SK-N-MC (cell line): ENCODE results near the gene ZNF358.

Experiments used
- DNase-seq: peaks from one replicate; pipeline ENCODE4 v3.0.0-alpha.2; 2011; ENCODE audit warnings: low read depth, low spot score
- H3K27ac ChIP-seq: fragments of 200-600 bp; sonication (generic); 2 replicates; pipeline ENCODE4 v1.5.1; 2016; ENCODE audit warnings: mixed run types
- H3K36me3 ChIP-seq: fragments of 200-600 bp; sonication (generic); 2 replicates; pipeline ENCODE4 v1.6.1; 2017; ENCODE audit warnings: antibody characterized with exemption, low read length, mixed read lengths; ENCODE audit not compliant: insufficient read depth
- H3K4me3 ChIP-seq: fragments of 200-600 bp; sonication (generic); 2 replicates; pipeline ENCODE4 v1.5.1; 2016
- H3K9ac ChIP-seq: fragments of 200-600 bp; sonication (generic); 2 replicates; pipeline ENCODE4 v1.8.0; 2017; ENCODE audit warnings: mixed run types, mixed read lengths; ENCODE audit not compliant: insufficient read length
- H3K9me3 ChIP-seq: fragments of 200-600 bp; sonication (generic); 2 replicates; pipeline ENCODE4 v1.6.1; 2017; ENCODE audit warnings: low read depth, mild to moderate bottlenecking, antibody characterized with exemption, low read length, moderate library complexity, mixed read lengths
- EZH2 ChIP-seq: fragments of 200-600 bp; sonication (generic); IDR thresholded peaks from one replicate; pipeline ENCODE4 v1.6.1; 2017; ENCODE audit warnings: antibody characterized with exemption
- FOXP2 ChIP-seq: optimal IDR thresholded peaks from 2 replicates; pipeline ENCODE3; 2011; ENCODE audit warnings: mild to moderate bottlenecking, moderate library complexity; ENCODE audit not compliant: insufficient read depth; ENCODE audit errors: extremely low read length, control extremely low read depth
- POLR2AphosphoS5 ChIP-seq: IDR thresholded peaks from 2 replicates; pipeline ENCODE4 v1.6.1; 2012; ENCODE audit warnings: mild to moderate bottlenecking, low read depth, low read length, borderline replicate concordance

Gene ZNF358

DNA sequence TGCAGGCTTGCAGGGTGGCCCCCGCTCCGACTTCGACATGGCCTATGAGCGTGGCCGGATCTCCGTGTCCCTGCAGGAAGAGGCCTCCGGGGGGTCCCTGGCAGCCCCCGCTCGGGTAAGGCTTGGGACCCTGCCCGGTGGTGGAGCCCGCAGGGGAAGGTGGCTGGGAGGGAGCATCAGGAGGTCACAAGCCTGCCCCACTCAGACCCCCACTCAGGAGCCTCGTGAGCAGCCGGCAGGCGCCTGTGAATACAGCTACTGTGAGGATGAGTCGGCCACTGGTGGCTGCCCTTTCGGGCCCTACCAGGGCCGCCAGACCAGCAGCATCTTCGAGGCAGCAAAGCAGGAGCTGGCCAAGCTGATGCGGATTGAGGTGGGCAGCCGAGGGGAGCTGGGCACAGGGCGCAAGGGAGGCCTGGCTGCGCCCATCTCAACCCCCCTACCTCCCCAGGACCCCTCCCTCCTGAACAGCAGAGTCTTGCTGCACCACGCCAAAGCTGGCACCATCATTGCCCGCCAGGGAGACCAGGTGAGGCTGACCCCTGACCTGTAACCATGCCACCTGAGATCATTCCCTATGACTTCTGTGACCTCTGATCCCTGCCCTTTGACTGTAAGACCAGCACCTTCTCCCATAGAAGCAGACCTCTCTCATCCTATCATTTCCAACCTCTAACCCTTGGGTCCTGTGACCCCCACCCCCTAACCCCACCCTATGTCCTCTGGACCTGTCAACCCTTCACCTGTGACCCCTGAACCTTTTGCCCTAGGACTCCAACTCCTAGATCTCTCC is 26.8 kb downstream of the ZNF358 start:
- Histone ChIP-seq H3K9ac (no peak overlapping the region), H3K9me3 (no peaks in the 10 kb centered on the region), H3K4me3 (no peak overlapping the region), H3K36me3 (no peaks in the 10 kb centered on the region), H3K27ac (no peak overlapping the region)
- TF ChIP-seq EZH2 (no peak), POLR2AphosphoS5 (no peak), FOXP2 (no peak)
- no peak for DNase-seq

DNA sequence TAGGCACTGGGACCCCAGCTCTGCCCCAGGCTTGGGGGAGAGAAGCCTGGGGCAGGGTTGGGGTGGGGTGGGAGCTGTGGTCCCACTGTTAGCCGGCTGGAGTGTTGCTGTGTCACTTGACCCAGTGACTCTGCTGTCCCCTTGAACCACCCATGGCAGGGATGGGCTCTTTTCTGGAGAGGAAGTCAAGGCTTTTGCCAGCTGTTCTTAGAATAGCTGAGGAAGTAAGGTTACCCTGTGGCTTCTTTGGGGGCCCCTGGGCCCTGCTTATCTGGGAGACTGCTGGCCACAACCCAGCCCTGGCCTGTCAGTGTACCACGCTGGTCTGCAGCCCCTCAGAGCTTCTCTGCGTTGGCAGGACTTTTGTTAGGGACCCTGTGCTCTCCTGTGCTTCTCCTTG is 28.7 kb downstream of the ZNF358 start:
- Histone ChIP-seq H3K27ac (no peak overlapping the region), H3K9ac (no peak overlapping the region), H3K36me3 (no peaks in the 10 kb centered on the region), H3K4me3 (no peak overlapping the region), H3K9me3 (no peaks in the 10 kb centered on the region)
- TF ChIP-seq FOXP2 (no peak), EZH2 (no peak), POLR2AphosphoS5 (no peak)
- DNase-seq, result no peak

GRCh38 chr19:7545300-7545699 is 29.4 kb downstream of the ZNF358 start:
- TF ChIP-seq POLR2AphosphoS5 (no peak), EZH2 (no peak), FOXP2 (no peak)

GRCh38 chr19:7545904-7546303 is 30.0 kb downstream of the ZNF358 start:
- TF ChIP-seq FOXP2 (no peak), EZH2 (no peak), POLR2AphosphoS5 (no peak)
- H3K27ac ChIP-seq, result no peak overlapping the region
- H3K36me3 ChIP-seq, result no peaks in the 10 kb centered on the region
- no peaks in the 10 kb centered on the region for H3K9me3 ChIP-seq
- H3K4me3 ChIP-seq, result no peak overlapping the region
- no peak for DNase-seq
- no peak overlapping the region for H3K9ac ChIP-seq

More at GRCh38 chr19:7545300-7545699, 29.4 kb downstream of the ZNF358 start:
- H3K9me3 ChIP-seq, result no peaks in the 10 kb centered on the region
- H3K36me3 ChIP-seq, result no peaks in the 10 kb centered on the region
- no peak overlapping the region for H3K27ac ChIP-seq
- H3K4me3 ChIP-seq, result no peak overlapping the region
- H3K9ac ChIP-seq, result no peak overlapping the region
- DNase-seq, result no peak

DNA sequence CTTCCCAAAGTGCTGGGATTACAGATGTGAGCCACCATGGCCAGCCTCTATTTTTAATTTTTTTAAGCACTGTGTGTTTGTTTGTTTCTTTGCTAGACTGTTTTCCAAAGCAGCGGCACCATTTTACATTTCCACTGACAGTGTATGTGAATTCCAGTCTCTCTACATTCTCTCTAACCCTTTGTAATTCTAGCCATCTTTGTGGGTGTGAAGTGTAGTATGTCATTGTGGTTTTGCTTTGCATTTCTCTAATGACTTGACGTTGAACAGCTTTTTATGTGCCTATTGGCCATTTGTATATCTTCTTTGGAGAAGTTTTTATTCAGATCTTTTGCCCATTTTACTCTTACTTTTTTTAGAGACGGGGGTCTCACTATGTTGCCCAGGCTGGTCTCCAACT is 31.3 kb downstream of the ZNF358 start:
- Histone ChIP-seq H3K27ac (no peak overlapping the region), H3K4me3 (no peak overlapping the region), H3K9ac (no peak overlapping the region), H3K9me3 (no peaks in the 10 kb centered on the region), H3K36me3 (no peaks in the 10 kb centered on the region)
- no peak for DNase-seq
- no peak for TF ChIP-seq FOXP2
- no peak for TF ChIP-seq EZH2
- TF ChIP-seq POLR2AphosphoS5, result no peak

DNA sequence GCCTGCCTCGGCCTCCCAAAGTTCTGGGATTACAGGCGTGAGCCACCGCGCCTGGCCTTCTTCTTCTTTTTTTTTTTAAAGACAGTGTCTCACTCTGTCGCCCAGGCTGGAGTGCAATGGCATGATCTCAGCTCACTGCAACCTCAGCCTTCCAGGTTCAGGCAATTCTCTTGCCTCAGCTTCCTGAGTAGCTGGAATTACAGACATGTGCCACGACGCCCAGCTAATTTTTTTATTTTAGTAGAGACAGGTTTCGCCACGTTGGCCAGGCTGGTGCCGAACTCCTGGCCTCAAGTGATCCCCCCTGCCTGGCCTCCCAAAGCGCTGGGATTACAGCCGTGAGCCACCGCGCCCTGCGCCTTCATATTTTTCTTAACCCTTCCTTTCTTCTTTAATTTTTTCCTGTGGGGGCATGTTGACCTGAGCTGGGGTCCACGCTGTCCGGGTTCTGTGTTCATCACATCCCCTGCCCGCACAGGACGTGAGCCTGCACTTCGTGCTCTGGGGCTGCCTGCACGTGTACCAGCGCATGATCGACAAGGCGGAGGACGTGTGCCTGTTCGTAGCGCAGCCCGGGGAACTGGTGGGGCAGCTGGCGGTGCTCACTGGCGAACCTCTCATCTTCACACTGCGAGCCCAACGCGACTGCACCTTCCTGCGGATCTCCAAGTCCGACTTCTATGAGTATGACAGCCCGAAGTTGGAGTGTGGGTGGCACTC is 33.7 kb downstream of the ZNF358 start:
- no peaks in the 10 kb centered on the region for H3K9me3 ChIP-seq
- DNase-seq, result no peak
- no peak overlapping the region for H3K4me3 ChIP-seq
- no peak overlapping the region for H3K27ac ChIP-seq
- no peaks in the 10 kb centered on the region for H3K36me3 ChIP-seq
- TF ChIP-seq FOXP2 (no peak), POLR2AphosphoS5 (no peak), EZH2 (no peak)
- H3K9ac ChIP-seq, result no peak overlapping the region

GRCh38 chr19:7550169-7550770 is 34.4 kb downstream of the ZNF358 start:
- no peak for TF ChIP-seq EZH2
- no peak for TF ChIP-seq FOXP2
- TF ChIP-seq POLR2AphosphoS5, result no peak
- no peak overlapping the region for H3K4me3 ChIP-seq
- H3K9me3 ChIP-seq, result no peaks in the 10 kb centered on the region
- no peak for DNase-seq
- no peak overlapping the region for H3K27ac ChIP-seq
- H3K9ac ChIP-seq, result no peak overlapping the region
- H3K36me3 ChIP-seq, result no peaks in the 10 kb centered on the region

GRCh38 chr19:7550987-7551761 is 35.3 kb downstream of the ZNF358 start:
- Histone ChIP-seq H3K4me3 (no peak overlapping the region), H3K9ac (no peak overlapping the region), H3K36me3 (no peaks in the 10 kb centered on the region), H3K27ac (no peak overlapping the region), H3K9me3 (no peaks in the 10 kb centered on the region)
- TF ChIP-seq POLR2AphosphoS5, result no peak
- no peak for DNase-seq

DNA sequence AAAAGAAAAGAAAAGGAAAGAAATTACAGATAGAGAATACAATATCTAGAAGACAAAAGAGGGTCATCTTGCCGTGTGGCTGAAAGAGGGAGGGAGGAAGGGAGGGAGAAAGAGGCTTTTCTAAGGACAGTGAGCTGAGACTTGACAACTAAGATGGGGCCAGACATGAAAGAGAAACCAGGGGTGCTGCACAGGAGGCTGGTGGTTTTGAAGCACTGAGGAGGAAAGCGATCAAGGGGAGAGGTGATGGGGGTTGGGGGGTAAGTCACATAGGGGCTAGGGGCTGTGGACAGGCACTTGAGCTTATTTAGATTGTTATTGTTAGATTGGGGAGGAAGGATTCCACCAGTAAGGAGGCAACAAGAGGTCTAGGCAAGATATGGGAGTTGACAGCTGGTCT is 36.9 kb downstream of the ZNF358 start:
- TF ChIP-seq FOXP2 (no peak), POLR2AphosphoS5 (no peak), EZH2 (no peak)
- H3K4me3 ChIP-seq, result no peak overlapping the region
- no peaks in the 10 kb centered on the region; the same call in 1 of the 2 replicates for H3K36me3 ChIP-seq
- DNase-seq, result no peak
- H3K9ac ChIP-seq, result no peak overlapping the region
- no peaks in the 10 kb centered on the region for H3K9me3 ChIP-seq
- H3K27ac ChIP-seq, result no peak overlapping the region
